Breast epithelium (tissue), 4 donors: Measurements from ENCODE around the gene SERTM1. TPM values are rescaled to one million over a fixed set of nuclear protein-coding genes. Genes with fewer than 3 reads are reported as not detected.

ENCODE experiments used
- DNase-seq, 2 donors: peaks; one replicate each; pipeline ENCODE4 v3.0.0-alpha.2; 2019; ENCODE audit warnings: low spot score in 2 of 2
- H3K27ac ChIP-seq, 2 donors: fragments of 200-600 bp; sonication (generic) in 1 of 2; one replicate each; pipeline ENCODE4 v1.5.1; 2016 to 2019; ENCODE audit warnings: mild to moderate bottlenecking in 1 of 2
- H3K27me3 ChIP-seq, 2 donors: fragments of 200-600 bp; sonication (generic) in 1 of 2; one replicate each; pipeline versions ENCODE4 v1.5.1 to v1.6.0; 2017 to 2019; ENCODE audit warnings: control low read depth in 1 of 2, mild to moderate bottlenecking in 1 of 2
- H3K36me3 ChIP-seq: fragments of 200-600 bp; one replicate; pipeline ENCODE4 v1.5.1; 2019
- H3K4me1 ChIP-seq, 2 donors: fragments of 200-600 bp; sonication (generic); one replicate each; pipeline ENCODE4 v1.5.1; 2016 to 2019; ENCODE audit warnings: control low read depth in 1 of 2
- H3K4me3 ChIP-seq, 3 donors: fragments of 200-600 bp; sonication (generic); 1 replicate in 2 of 3; 2 replicates in 1 of 3; pipeline ENCODE4 v1.5.1; 2016 to 2019; ENCODE audit warnings: mild to moderate bottlenecking in 3 of 3, moderate library complexity in 2 of 3
- H3K9me3 ChIP-seq, 2 donors: fragments of 200-600 bp; sonication (generic) in 1 of 2; one replicate each; pipeline ENCODE4 v1.5.1; 2016 to 2019; ENCODE audit warnings: control low read depth in 1 of 2
- CTCF ChIP-seq, 3 donors: fragments of 450-650 bp; IDR thresholded peaks; one replicate each; pipeline ENCODE4 v1.5.1; 2016 to 2017; ENCODE audit warnings: antibody characterized with exemption in 3 of 3, mild to moderate bottlenecking in 3 of 3, moderate library complexity in 3 of 3
- POLR2A ChIP-seq: fragments of 450-650 bp; IDR thresholded peaks from one replicate; pipeline ENCODE4 v1.6.1; 2016; ENCODE audit warnings: antibody characterized with exemption, mild to moderate bottlenecking, moderate library complexity
- POLR2AphosphoS5 ChIP-seq, 3 donors: sonication (generic); formaldehyde crosslinking; IDR thresholded peaks; one replicate each; pipeline ENCODE4 v1.6.1; 2017; ENCODE audit warnings: antibody characterized with exemption in 3 of 3
- intact Hi-C: fragments of 100-400 bp; cut with DNase I; formaldehyde crosslinking; loops from one replicate; pipeline ENCODE4 v1.15.1; 2023; ENCODE audit warnings: low total_unique reads
- total RNA-seq, 3 donors: library from RNA; depleted of rRNA; stranded (reverse); fragments of >200 nt; gene quantifications; one replicate each; pipeline ENCODE4 v1.1.0, GENCODE V29; 2016

SERTM1 gene
- total RNA-seq, 3 donors from 2014 or later: 0.16 to 7.6 TPM; not detected in 1

- H3K9me3 ChIP-seq: no peaks in the 10 kb centered on the region
- DNase-seq: no peak
- no peak overlapping the region for H3K4me3 ChIP-seq
- no peaks in the 10 kb centered on the region for H3K4me1 ChIP-seq
- H3K27me3 ChIP-seq: no peaks in the 10 kb centered on the region
- H3K36me3 ChIP-seq: no peaks in the 10 kb centered on the region
- no peak for TF ChIP-seq POLR2A
- no peak for TF ChIP-seq POLR2AphosphoS5 (IDR thresholded peaks at IDR 0.05)
- no peak for TF ChIP-seq CTCF (IDR thresholded peaks at IDR 0.05)
- no peak overlapping the region for H3K27ac ChIP-seq
- intact Hi-C loops: no loop called here
Measured at GRCh38 chr13:36650611-36651010, 23.2 kb upstream of the SERTM1 start.

GRCh38 chr13:36665630-36666029 is 8.2 kb upstream of the SERTM1 start:
- no peaks in the 10 kb centered on the region for H3K27me3 ChIP-seq
- DNase-seq: no peak
- TF ChIP-seq POLR2AphosphoS5 (IDR thresholded peaks at IDR 0.05): no peak
- no peak for TF ChIP-seq CTCF (IDR thresholded peaks at IDR 0.05)
- no peak for TF ChIP-seq POLR2A
- H3K4me3 ChIP-seq: no peak overlapping the region
- no peaks in the 10 kb centered on the region for H3K36me3 ChIP-seq
- H3K9me3 ChIP-seq: no peaks in the 10 kb centered on the region
- no peaks in the 10 kb centered on the region for H3K4me1 ChIP-seq
- intact Hi-C loops: no loop called here
- no peak overlapping the region for H3K27ac ChIP-seq

- Histone ChIP-seq H3K36me3 (no peaks in the 10 kb centered on the region), H3K4me1 (no peaks in the 10 kb centered on the region), H3K27me3 (no peaks in the 10 kb centered on the region), H3K4me3 (no peak overlapping the region), H3K9me3 (no peaks in the 10 kb centered on the region), H3K27ac (no peak overlapping the region)
- no peak for DNase-seq
- intact Hi-C loops: no loop called here
- TF ChIP-seq CTCF (IDR thresholded peaks at IDR 0.05) (no peak), POLR2A (no peak), POLR2AphosphoS5 (IDR thresholded peaks at IDR 0.05) (no peak)
Measured at GRCh38 chr13:36666477-36667229, 7.2 kb upstream of the SERTM1 start.

GRCh38 chr13:36668316-36668715 is 5.5 kb upstream of the SERTM1 start:
- Histone ChIP-seq H3K36me3 (no peaks in the 10 kb centered on the region), H3K27me3 (peaks cover 0 to 6% of the 10 kb centered on the region in 2 donors), H3K27ac (no peak overlapping the region), H3K4me3 (no peak overlapping the region), H3K9me3 (no peaks in the 10 kb centered on the region), H3K4me1 (no peaks in the 10 kb centered on the region)
- TF ChIP-seq POLR2A (no peak), POLR2AphosphoS5 (IDR thresholded peaks at IDR 0.05) (no peak), CTCF (IDR thresholded peaks at IDR 0.05) (no peak)
- intact Hi-C loops: no loop called here
- no peak for DNase-seq

- Histone ChIP-seq H3K4me3 (peak overlapping the region in 2 of 3 donors; percentile 49 to 63), H3K27ac (no peak overlapping the region), H3K36me3 (no peaks in the 10 kb centered on the region), H3K27me3 (peaks cover 0 to 33% of the 10 kb centered on the region in 2 donors), H3K4me1 (no peaks in the 10 kb centered on the region), H3K9me3 (no peaks in the 10 kb centered on the region)
- intact Hi-C loops: no loop called here
- DNase-seq: no peak
- TF ChIP-seq POLR2A (no peak), CTCF (IDR thresholded peaks at IDR 0.05) (no peak), POLR2AphosphoS5 (IDR thresholded peaks at IDR 0.05) (no peak)
Measured at GRCh38 chr13:36673352-36673751, 468 bp upstream of the SERTM1 start.
